SK-N-SH (cell line): ENCODE measurements around the gene CEACAM3.

Experiments
- CHD2 ChIP-seq: fragments of 150-350 bp; IDR thresholded peaks from 2 replicates; pipeline ENCODE4 v1.6.1; 2018; ENCODE audit warnings: low read length; ENCODE audit not compliant: partially characterized antibody
- CTCF ChIP-seq: fragments of 200-600 bp; sonication (generic); IDR thresholded peaks from 2 replicates; pipeline ENCODE4 v1.6.1; 2017; ENCODE audit warnings: antibody characterized with exemption, mild to moderate bottlenecking, moderate library complexity
- EP300 ChIP-seq, 2 experiments: IDR thresholded peaks; 2 replicates each; pipeline versions ENCODE4 v1.4.0 to v1.6.1; 2012; ENCODE audit warnings: borderline replicate concordance in 1 of 2, low read depth in 1 of 2, low read length in 1 of 2
- GABPA ChIP-seq: IDR thresholded peaks from 2 replicates; pipeline ENCODE4 v1.4.0; 2012; ENCODE audit warnings: low read depth, mild to moderate bottlenecking
- MXI1 ChIP-seq: IDR thresholded peaks from 2 replicates; pipeline ENCODE4 v1.6.1; 2012; ENCODE audit warnings: mild to moderate bottlenecking, low read depth, low read length, improper control_type of control experiment
- REST ChIP-seq: IDR thresholded peaks from 2 replicates; pipeline ENCODE4 v1.6.1; 2012; ENCODE audit warnings: mild to moderate bottlenecking, low read depth, low read length, moderate library complexity

GRCh38 chr19:41810301-41810700, 13.9 kb downstream of the CEACAM3 start:
- TF ChIP-seq GABPA (no peak), CHD2 (no peak), REST (no peak), EP300 (IDR thresholded peaks at IDR 0.05; ENCODE audit: borderline replicate concordance in 1 of 2, low read depth in 1 of 2, low read length in 1 of 2) (no peak), CTCF (no peak), MXI1 (no peak)
